HG02571 (cell line): ENCODE data around the gene PNRC1.
A peak's percentile ranks its signal among the peaks of the same experiment; 100 is the strongest.
"Not testable (repeated sequence)": the region's sequence is repeated elsewhere in the genome, so short reads cannot be mapped to it uniquely, and the experiment has no call there.

Experiments used
- ATAC-seq: cut with Tn5 transposase; IDR thresholded peaks from one replicate; pipeline ENCODE4 v1.9.1; 2021; ENCODE audit warnings: mild to moderate bottlenecking, moderate library complexity; ENCODE audit not compliant: unreplicated experiment

Gene PNRC1

GRCh38 chr6:89098461-89098860 lies 17.9 kb downstream of the PNRC1 start:
- ATAC-seq = no peak

DNA sequence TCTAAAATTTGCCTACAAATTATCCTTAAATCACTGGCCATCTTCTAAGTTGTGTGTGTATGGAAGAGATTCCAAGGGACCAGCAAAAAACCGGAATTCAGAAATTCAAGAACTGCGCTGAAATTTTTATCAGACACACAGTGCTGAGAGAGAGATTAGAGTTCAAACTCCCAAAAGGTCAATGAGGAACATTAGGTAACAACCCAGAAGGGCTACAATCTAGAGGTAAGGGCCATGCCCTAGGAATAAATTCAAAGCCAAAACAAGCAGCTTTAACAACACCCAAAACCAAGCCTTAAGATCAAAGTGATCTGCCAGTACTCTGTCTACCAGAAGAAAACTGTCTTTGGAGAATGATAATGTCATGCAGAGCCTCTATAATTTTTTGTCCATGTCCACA lies 19.6 kb downstream of the PNRC1 start:
- no peak for ATAC-seq

DNA sequence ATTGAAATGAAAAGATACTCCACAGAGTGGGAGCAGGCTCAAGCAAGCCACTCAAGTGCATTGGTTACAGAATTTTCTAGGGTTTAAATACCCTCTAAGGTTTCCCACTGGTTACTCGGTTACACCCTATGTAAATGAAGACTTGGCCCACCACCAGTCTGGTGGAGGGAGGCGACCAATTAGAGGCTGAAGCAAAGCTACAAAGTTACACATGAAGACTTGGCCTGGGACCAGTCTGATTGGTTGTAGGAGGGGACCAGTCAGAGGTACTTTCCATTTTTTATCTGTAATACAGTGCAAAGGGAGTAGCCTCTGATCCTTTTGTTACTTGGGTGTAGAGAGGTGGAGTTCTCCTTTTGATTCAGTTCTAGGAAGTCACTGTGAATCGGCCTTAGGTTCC lies 29.7 kb downstream of the PNRC1 start:
- no peak for ATAC-seq

GRCh38 chr6:89111933-89112332 lies 31.4 kb downstream of the PNRC1 start:
- ATAC-seq = no peak

- ATAC-seq = no peak
These were observed 36.2 kb downstream of the PNRC1 start for GRCh38 chr6:89116702-89117101.

- peak; percentile 65 for ATAC-seq
These were observed 36.9 kb downstream of the PNRC1 start, which contains the start of gene SRSF12 for GRCh38 chr6:89117211-89118108. Gene SRSF12, minus strand, starts transcription at chr6:89118071. Its CDS starts 184 bp downstream, at chr6:89117887.

- no peak for ATAC-seq
These were observed 38.4 kb downstream of the PNRC1 start for GRCh38 chr6:89118931-89119330.

- ATAC-seq = no peak
These were observed 39.8 kb downstream of the PNRC1 start for GRCh38 chr6:89120371-89120770.

- ATAC-seq = no peak
These were observed 41.4 kb downstream of the PNRC1 start for GRCh38 chr6:89121934-89122333.

GRCh38 chr6:89122625-89123024 lies 42.1 kb downstream of the PNRC1 start:
- ATAC-seq = no peak

DNA sequence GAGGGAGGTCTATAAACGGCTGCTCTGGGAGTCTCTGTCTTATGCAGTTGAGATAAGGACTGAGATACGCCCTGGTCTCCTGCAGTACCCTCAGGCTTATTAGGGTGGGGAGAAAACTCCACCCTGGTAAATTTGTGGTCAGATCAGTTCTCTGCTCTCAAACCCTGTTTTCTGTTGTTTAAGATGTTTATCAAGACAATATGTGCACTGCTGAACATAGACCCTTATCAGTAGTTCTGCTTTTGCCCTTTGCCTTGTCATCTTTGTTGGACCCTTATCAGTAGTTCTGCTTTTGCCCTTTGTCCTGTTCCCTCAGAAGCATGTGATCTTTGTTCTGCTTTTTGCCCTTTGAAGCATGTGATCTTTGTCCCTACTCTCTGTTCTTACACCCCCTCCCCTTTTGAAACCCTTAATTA lies 47.7 kb downstream of the PNRC1 start:
- not testable (repeated sequence) for ATAC-seq

GRCh38 chr6:89131599-89131998 lies 51.0 kb downstream of the PNRC1 start:
- no peak for ATAC-seq

- ATAC-seq = no peak
These were observed 51.5 kb downstream of the PNRC1 start for GRCh38 chr6:89132057-89132456.

GRCh38 chr6:89133981-89134380 lies 53.4 kb downstream of the PNRC1 start:
- no peak for ATAC-seq

- ATAC-seq = no peak
These were observed 54.2 kb downstream of the PNRC1 start for GRCh38 chr6:89134723-89135122.
